Measurements from ENCODE around the gene AGTR1.
"Not testable (repeated sequence)": the region's sequence is repeated elsewhere in the genome, so short reads cannot be mapped to it uniquely, and the experiment has no call there.

Gene AGTR1

DNA sequence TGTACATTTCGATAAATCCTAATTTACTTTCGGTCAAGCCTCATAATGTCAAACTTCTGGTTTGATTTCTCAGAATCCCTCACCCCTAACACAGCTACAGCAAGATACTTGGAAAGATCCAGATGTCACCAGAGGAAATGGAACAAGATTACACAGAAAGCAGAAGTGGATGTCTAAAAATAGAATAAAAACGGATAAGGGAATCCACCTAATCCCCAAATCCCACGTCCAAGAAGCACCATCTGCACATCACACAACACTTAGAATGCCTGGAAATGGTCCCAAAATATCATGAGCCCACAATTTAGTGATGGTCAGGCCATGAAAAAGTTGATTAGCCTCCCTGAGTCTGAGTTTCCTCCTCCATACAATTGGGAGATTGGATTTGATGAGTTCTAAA lies 61.7 kb downstream of the AGTR1 start:
- DNase-seq: no peak

DNA sequence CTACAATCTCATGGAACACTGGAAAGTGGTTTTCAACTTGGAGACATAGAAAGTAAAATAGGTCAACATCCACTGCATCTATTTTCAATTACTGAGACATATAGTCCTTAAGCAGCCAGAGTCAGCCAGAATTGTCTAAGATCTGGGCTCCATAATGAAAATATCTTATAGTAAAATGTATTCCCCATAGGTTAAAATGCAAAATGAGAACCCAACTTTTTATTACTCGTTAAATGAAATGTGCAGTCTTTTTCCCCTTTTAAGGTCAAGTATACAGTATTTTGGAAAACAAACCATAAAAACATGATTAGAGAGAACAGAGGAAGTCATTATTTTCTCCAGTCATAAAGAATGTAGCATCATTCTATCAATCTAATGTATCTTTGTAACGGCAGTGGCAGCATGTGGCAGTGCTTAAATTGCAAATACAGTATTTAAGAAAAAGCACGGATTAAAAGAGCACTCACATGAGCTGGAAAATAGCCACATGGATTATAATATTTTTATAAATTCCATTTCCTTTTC lies 65.5 kb downstream of the AGTR1 start:
- no peak for DNase-seq

GRCh38 chr3:148763986-148764935 lies 66.6 kb downstream of the AGTR1 start:
- no peak for DNase-seq

DNA sequence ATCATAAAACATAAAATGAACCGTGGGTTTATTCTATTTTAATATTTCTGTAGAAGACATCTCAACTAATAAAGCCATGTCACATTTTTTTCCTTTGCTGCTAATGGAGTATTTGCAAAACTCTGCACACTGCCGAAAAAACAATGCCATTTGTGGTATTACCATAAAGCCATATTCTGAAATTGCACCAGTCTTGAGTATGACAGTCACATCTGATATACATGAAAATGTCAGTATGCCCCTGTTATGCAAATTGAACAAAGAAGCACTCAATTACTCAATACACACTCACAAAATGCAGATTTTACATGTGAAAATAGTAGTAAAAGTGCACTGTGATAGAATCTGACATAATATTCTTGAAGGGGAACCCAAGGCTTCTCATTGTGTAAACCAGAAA lies 74.7 kb downstream of the AGTR1 start:
- DNase-seq: no peak

DNA sequence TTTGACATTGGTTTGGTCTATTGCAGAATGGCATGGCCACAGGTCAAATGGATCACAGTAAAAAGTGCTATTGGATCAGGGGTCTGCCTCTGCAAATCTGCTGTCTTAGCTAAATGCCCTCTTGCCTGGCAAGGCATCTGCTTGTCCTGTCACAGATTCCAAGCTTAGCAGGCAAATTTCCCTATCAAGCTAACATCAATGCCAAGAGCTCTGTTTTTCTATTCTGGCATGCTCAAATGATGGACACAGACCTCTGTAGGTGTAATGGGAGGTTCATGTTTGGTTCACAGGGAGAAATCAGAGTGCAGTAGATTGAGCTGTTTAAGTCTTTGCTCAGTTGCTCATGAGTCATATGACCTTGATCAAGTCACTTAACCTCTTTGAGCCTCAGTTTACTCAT lies 75.1 kb downstream of the AGTR1 start:
- no peak for DNase-seq

GRCh38 chr3:148773805-148774204 lies 76.1 kb downstream of the AGTR1 start:
- no peak for DNase-seq

DNA sequence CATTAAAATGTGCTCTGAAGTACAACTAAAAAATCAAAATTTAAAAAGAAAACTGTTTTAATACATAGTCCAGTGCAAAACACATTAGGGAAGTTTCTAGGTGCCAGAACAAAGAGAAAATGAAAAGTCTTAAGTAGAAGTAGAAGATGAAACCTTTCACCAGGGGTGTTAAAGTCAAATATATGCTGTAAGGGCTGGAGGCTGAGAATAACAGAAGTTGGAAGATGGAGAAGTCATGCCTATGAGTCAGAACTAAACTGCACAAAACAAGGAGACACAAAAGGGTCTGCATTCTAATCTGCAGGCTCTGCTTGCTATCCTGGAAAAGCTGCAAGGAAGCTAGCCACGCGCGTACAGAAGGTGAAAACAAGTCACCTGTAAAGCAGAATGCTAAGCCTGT lies 81.2 kb downstream of the AGTR1 start:
- DNase-seq: no peak

DNA sequence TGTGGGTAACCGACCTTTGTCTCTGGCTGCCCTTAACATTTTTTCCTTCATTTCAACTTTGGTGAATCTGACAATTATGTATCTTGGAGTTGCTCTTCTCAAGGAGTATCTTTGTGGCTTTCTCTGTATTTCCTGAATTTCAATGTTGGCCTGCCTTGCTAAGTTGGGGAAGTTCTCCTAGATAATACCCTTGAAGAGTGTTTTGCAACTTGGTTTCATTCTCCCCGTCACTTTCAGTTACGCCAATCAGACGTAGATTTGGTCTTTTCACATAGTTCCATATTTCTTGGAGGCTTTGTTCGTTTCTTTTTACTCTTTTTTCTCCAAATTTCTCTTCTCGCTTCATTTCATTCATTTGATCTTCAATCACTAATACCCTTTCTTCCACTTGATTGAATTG lies 87.3 kb downstream of the AGTR1 start:
- not testable (repeated sequence) for DNase-seq

DNA sequence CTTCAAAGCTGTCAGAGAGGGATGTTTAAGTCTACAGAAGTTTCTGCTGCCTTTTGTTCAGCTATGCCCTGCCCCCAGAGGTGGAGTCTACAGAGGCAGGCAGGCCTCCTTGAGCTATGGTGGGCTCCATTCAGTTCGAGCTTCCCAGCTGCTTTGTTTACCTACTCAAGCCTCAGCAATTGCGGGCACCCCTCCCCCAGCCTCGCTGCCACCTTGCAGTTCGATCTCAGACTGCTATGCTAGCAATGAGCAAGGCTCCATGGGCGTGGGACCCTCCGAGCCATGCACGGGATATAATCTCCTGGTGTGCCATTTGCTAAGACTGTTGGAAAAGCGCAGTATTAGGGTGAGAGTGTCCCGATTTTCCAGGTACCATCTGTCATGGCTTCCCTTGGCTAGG lies 88.5 kb downstream of the AGTR1 start:
- not testable (repeated sequence) for DNase-seq

DNA sequence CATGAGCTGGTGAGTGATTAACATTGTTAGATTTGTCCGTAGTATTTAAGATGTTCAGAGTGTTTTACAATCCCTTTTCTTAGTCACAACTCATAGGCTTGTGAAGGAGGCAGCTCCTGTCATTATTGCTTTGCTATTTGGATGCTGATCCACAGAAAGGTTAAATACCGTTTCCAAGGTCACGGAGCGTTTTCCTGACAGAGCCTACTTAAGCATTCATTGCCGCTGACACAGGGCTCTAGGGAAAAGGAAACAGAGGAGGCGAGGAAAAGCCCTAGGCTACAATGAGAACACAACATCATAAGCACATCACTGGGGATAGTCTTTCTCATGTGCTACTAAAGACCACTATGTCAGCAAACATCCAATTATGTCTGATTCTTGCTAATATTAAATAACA lies 91.4 kb downstream of the AGTR1 start:
- no peak for DNase-seq

DNA sequence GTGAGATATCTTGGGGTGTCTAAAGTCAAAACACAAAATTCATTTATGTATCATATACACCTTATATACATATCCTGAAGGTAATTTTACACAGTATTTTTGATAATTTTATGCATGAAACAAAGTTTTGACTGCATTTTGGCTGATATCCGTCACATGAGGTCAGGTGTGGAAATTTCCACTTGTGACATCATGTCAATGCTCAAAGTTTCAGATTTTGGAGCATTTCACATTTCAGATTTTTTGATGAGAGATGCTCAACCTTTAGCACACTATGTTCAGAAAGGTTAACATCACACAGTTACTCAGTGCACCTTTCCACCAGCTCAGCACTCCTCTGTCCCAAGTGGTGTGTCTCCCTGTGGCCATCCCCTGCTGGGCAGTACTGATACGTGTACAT lies 92.2 kb downstream of the AGTR1 start:
- no peak for DNase-seq

GRCh38 chr3:148790370-148790769 lies 92.7 kb downstream of the AGTR1 start:
- no peak for DNase-seq

- no peak for DNase-seq
Observed at GRCh38 chr3:148790851-148791735, 93.4 kb downstream of the AGTR1 start.

DNA sequence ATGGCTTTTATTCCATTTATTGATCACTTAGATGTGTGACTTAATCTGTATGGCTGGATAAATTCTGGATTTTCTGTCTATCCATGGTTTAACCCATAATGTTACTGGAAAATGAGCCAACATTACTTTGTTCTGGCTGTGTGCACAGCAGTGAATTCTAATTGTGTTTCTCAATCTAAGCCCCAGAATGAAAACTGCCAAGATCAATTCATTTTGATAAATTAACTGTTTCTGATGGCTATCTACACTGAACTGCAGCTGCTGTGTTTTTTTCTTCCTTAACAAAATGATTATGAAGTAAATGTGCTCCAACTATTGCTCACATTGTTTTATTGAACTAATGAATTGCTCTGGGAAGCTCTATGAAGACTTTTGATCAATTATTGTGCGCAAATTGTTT lies 94.2 kb downstream of the AGTR1 start:
- no peak for DNase-seq

DNA sequence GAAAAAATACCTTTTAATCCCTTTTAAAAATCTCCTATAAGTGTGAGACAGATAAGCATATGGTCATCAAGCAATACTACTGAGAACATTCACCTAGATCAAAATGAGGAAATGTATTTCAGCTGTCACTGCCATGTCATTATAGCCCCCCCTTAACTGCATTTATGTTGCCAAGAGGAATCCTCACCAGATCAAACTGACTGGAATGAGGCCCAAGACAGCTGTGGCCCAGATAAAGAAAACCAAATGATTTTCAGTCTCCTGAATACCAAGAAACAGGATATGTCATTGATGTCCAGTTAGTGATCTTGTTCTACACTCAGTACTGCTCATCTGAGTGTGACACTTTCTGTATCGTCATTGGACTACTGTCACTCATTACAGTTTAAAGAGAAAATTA lies 94.8 kb downstream of the AGTR1 start:
- DNase-seq: no peak
